Osteocyte (in vitro differentiated cells): ENCODE data around the gene PRAC1. TPM values are rescaled to one million over a fixed set of nuclear protein-coding genes. Genes with fewer than 3 reads are reported as not detected.

Experiments
- DNase-seq: peaks from one replicate; pipeline ENCODE4 v3.0.0; 2021; ENCODE audit warnings: mixed read lengths; ENCODE audit not compliant: unreplicated experiment; ENCODE audit errors: extremely low spot score
- H3K27ac Mint-ChIP-seq: one replicate; pipeline ENCODE4 v1.8.0; 2021; ENCODE audit warnings: mild to moderate bottlenecking, mixed read lengths; ENCODE audit not compliant: unreplicated experiment
- H3K27me3 Mint-ChIP-seq: one replicate; pipeline ENCODE4 v1.8.0; 2021; ENCODE audit warnings: mixed read lengths; ENCODE audit not compliant: unreplicated experiment
- H3K36me3 Mint-ChIP-seq: one replicate; pipeline ENCODE4 v1.8.0; 2021; ENCODE audit warnings: mixed read lengths; ENCODE audit not compliant: unreplicated experiment
- H3K4me1 Mint-ChIP-seq: one replicate; pipeline ENCODE4 v1.8.0; 2021; ENCODE audit warnings: mixed read lengths; ENCODE audit not compliant: unreplicated experiment
- H3K4me3 Mint-ChIP-seq: one replicate; pipeline ENCODE4 v1.8.0; 2021; ENCODE audit warnings: mild to moderate bottlenecking, moderate library complexity, mixed read lengths; ENCODE audit not compliant: unreplicated experiment
- H3K9me3 Mint-ChIP-seq: one replicate; pipeline ENCODE4 v1.8.0; 2021; ENCODE audit warnings: mixed read lengths; ENCODE audit not compliant: unreplicated experiment
- total RNA-seq: library from RNA; stranded (reverse); gene quantifications from 2 replicates; pipeline ENCODE4 v1.2.1, GENCODE V29; 2021
- TF ChIP-seq, protein P1 (sequence below): fragments of 200-600 bp; sonication (generic); IDR thresholded peaks from 2 replicates; pipeline ENCODE4 v1.5.0; 2021; ENCODE audit warnings: antibody characterized with exemption, mild to moderate bottlenecking, moderate library complexity

Gene PRAC1
- total RNA-seq, 1 donor from 2014 or later: not detected

DNA sequence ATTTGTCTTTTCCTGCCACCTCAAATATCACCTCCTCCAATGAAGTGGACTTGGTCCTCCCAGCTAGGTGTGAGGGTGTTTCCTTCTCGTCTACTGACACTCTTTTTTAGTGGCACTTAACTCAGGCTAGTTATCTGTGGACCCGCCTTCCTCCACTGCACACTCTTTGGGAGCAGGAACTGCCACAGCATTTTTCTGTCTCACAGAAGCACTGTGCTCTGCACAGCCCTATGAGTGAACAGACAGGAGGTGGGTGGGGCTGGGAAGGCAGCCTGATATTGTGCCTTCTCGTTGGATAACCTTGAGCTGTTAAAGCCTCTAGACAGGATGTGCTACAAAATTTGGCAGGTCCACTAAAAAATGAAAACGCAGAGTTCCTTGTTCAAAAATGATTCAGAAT is 38.1 kb upstream of the PRAC1 start:
- H3K4me3 Mint-ChIP-seq: no peak overlapping the region
- no peaks in the 10 kb centered on the region for H3K4me1 Mint-ChIP-seq
- peaks cover 84% of the 10 kb centered on the region for H3K27me3 Mint-ChIP-seq
- no peaks in the 10 kb centered on the region for H3K36me3 Mint-ChIP-seq
- TF ChIP-seq, protein P1, sequence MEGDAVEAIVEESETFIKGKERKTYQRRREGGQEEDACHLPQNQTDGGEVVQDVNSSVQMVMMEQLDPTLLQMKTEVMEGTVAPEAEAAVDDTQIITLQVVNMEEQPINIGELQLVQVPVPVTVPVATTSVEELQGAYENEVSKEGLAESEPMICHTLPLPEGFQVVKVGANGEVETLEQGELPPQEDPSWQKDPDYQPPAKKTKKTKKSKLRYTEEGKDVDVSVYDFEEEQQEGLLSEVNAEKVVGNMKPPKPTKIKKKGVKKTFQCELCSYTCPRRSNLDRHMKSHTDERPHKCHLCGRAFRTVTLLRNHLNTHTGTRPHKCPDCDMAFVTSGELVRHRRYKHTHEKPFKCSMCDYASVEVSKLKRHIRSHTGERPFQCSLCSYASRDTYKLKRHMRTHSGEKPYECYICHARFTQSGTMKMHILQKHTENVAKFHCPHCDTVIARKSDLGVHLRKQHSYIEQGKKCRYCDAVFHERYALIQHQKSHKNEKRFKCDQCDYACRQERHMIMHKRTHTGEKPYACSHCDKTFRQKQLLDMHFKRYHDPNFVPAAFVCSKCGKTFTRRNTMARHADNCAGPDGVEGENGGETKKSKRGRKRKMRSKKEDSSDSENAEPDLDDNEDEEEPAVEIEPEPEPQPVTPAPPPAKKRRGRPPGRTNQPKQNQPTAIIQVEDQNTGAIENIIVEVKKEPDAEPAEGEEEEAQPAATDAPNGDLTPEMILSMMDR: no peak
- H3K27ac Mint-ChIP-seq: no peak overlapping the region
- DNase-seq: no peak
- H3K9me3 Mint-ChIP-seq: no peaks in the 10 kb centered on the region

GRCh38 chr17:48759288-48759687 is 37.0 kb upstream of the PRAC1 start:
- peaks cover 85% of the 10 kb centered on the region for H3K27me3 Mint-ChIP-seq
- TF ChIP-seq, protein P1: no peak
- no peaks in the 10 kb centered on the region for H3K36me3 Mint-ChIP-seq
- no peak for DNase-seq
- no peaks in the 10 kb centered on the region for H3K4me1 Mint-ChIP-seq
- H3K27ac Mint-ChIP-seq: no peak overlapping the region
- H3K4me3 Mint-ChIP-seq: no peak overlapping the region
- no peaks in the 10 kb centered on the region for H3K9me3 Mint-ChIP-seq

- no peak for DNase-seq
- H3K9me3 Mint-ChIP-seq: no peaks in the 10 kb centered on the region
- H3K27ac Mint-ChIP-seq: no peak overlapping the region
- H3K4me3 Mint-ChIP-seq: no peak overlapping the region
- TF ChIP-seq, protein P1: no peak
- no peaks in the 10 kb centered on the region for H3K36me3 Mint-ChIP-seq
- H3K27me3 Mint-ChIP-seq: peaks cover 84% of the 10 kb centered on the region
- no peaks in the 10 kb centered on the region for H3K4me1 Mint-ChIP-seq
Observed at GRCh38 chr17:48757524-48757961, 35.2 kb upstream of the PRAC1 start.

GRCh38 chr17:48756830-48757251 is 34.5 kb upstream of the PRAC1 start:
- Mint-ChIP-seq H3K36me3 (no peaks in the 10 kb centered on the region), H3K4me1 (no peaks in the 10 kb centered on the region), H3K4me3 (no peak overlapping the region), H3K27me3 (peaks cover 85% of the 10 kb centered on the region), H3K9me3 (no peaks in the 10 kb centered on the region), H3K27ac (no peak overlapping the region)
- TF ChIP-seq, protein P1: no peak
- DNase-seq: no peak

- H3K4me1 Mint-ChIP-seq: no peaks in the 10 kb centered on the region
- no peaks in the 10 kb centered on the region for H3K36me3 Mint-ChIP-seq
- TF ChIP-seq, protein P1: no peak
- peaks cover 87% of the 10 kb centered on the region for H3K27me3 Mint-ChIP-seq
- DNase-seq: no peak
- no peak overlapping the region for H3K4me3 Mint-ChIP-seq
- no peak overlapping the region for H3K27ac Mint-ChIP-seq
- H3K9me3 Mint-ChIP-seq: no peaks in the 10 kb centered on the region
Observed at GRCh38 chr17:48755356-48755755, 33.0 kb upstream of the PRAC1 start.
